ENCODE measurements around the gene MRPS25. TPM values are rescaled to one million over a fixed set of nuclear protein-coding genes. Genes with fewer than 3 reads are reported as not detected.

MRPS25 gene
- total and polyA plus RNA-seq, 8 donors = 13.9 to 126 (median 28.8) TPM

GRCh38 chr3:15091575-15091974 lies 26.5 kb upstream of the MRPS25 start:
- no peaks in the 10 kb centered on the region for H3K27me3 ChIP-seq
- no peak for DNase-seq
- no peak for TF ChIP-seq EP300 (IDR thresholded peaks at IDR 0.05)
- no peak for TF ChIP-seq POLR2A (IDR thresholded peaks at IDR 0.05)
- no peak for TF ChIP-seq CTCF (IDR thresholded peaks at IDR 0.05)
- TF ChIP-seq POLR2AphosphoS5 (IDR thresholded peaks at IDR 0.05) = no peak
- H3K4me3 ChIP-seq = no peak overlapping the region
- 84 to 92% (median 85%) methylated on average over 5 of the region's 5 CpGs for WGBS, 5 donors
- peaks cover 31 to 97% (median 93%) of the 10 kb centered on the region in 4 donors for H3K36me3 ChIP-seq
- intact Hi-C loops (cut with DNase I; ENCODE audit: low total_unique reads) = no loop called here
- no peaks in the 10 kb centered on the region for H3K9me3 ChIP-seq
- no peak overlapping the region for H3K27ac ChIP-seq
- H3K4me1 ChIP-seq = peaks cover 0 to 9% (median 0%) of the 10 kb centered on the region in 4 donors

- intact Hi-C loops (cut with DNase I; ENCODE audit: low total_unique reads) = no loop called here
- peaks cover 26 to 98% (median 93%) of the 10 kb centered on the region in 4 donors for H3K36me3 ChIP-seq
- WGBS, 5 donors = 88 to 100% (median 92%) methylated on average over 1 of the region's 1 CpG
These were observed 24.1 kb upstream of the MRPS25 start for GRCh38 chr3:15089201-15089600.

GRCh38 chr3:15086699-15087098 lies 21.6 kb upstream of the MRPS25 start:
- DNase-seq = no peak
- no peak overlapping the region for H3K27ac ChIP-seq
- peaks cover 47 to 99% (median 95%) of the 10 kb centered on the region in 4 donors for H3K36me3 ChIP-seq
- no peaks in the 10 kb centered on the region for H3K27me3 ChIP-seq
- intact Hi-C loops (cut with DNase I; ENCODE audit: low total_unique reads) = no loop called here
- H3K4me3 ChIP-seq = no peak overlapping the region
- no peaks in the 10 kb centered on the region for H3K9me3 ChIP-seq
- 82 to 95% (median 85%) methylated on average over 2 of the region's 2 CpGs for WGBS, 5 donors
- TF ChIP-seq EP300 (IDR thresholded peaks at IDR 0.05) (no peak), POLR2AphosphoS5 (IDR thresholded peaks at IDR 0.05) (no peak), CTCF (IDR thresholded peaks at IDR 0.05) (no peak), POLR2A (IDR thresholded peaks at IDR 0.05) (no peak)
- no peaks in the 10 kb centered on the region for H3K4me1 ChIP-seq

More at GRCh38 chr3:15089201-15089600, 24.1 kb upstream of the MRPS25 start:
- no peaks in the 10 kb centered on the region for H3K4me1 ChIP-seq
- no peak overlapping the region for H3K27ac ChIP-seq
- no peak for TF ChIP-seq EP300 (IDR thresholded peaks at IDR 0.05)
- TF ChIP-seq POLR2AphosphoS5 (IDR thresholded peaks at IDR 0.05) = no peak
- no peak overlapping the region for H3K4me3 ChIP-seq
- no peak for DNase-seq
- H3K9me3 ChIP-seq = no peaks in the 10 kb centered on the region
- H3K27me3 ChIP-seq = no peaks in the 10 kb centered on the region

GRCh38 chr3:15086263-15086662 lies 21.1 kb upstream of the MRPS25 start:
- TF ChIP-seq POLR2AphosphoS5 (IDR thresholded peaks at IDR 0.05) (no peak), EP300 (IDR thresholded peaks at IDR 0.05) (no peak), POLR2A (IDR thresholded peaks at IDR 0.05) (no peak), CTCF (IDR thresholded peaks at IDR 0.05) (no peak)
- Histone ChIP-seq H3K4me1 (no peaks in the 10 kb centered on the region), H3K27ac (no peak overlapping the region), H3K36me3 (peaks cover 51 to 99% (median 95%) of the 10 kb centered on the region in 4 donors), H3K4me3 (no peak overlapping the region), H3K27me3 (no peaks in the 10 kb centered on the region), H3K9me3 (no peaks in the 10 kb centered on the region)
- WGBS, 5 donors = 93 to 97% (median 94%) methylated on average over 2 of the region's 2 CpGs
- intact Hi-C loops (cut with DNase I; ENCODE audit: low total_unique reads) = no loop called here
- no peak for DNase-seq

- no peaks in the 10 kb centered on the region for H3K4me1 ChIP-seq
- intact Hi-C loops (cut with DNase I; ENCODE audit: low total_unique reads) = no loop called here
- WGBS, 5 donors = 86 to 95% (median 93%) methylated on average over 1 of the region's 1 CpG
- no peaks in the 10 kb centered on the region for H3K9me3 ChIP-seq
- H3K27ac ChIP-seq = no peak overlapping the region
- no peak for TF ChIP-seq POLR2A (IDR thresholded peaks at IDR 0.05)
- TF ChIP-seq EP300 (IDR thresholded peaks at IDR 0.05) = no peak
- TF ChIP-seq POLR2AphosphoS5 (IDR thresholded peaks at IDR 0.05) = no peak
- no peak for TF ChIP-seq CTCF (IDR thresholded peaks at IDR 0.05)
- H3K36me3 ChIP-seq = peaks cover 67 to 100% (median 99%) of the 10 kb centered on the region in 4 donors
- DNase-seq = no peak
- H3K27me3 ChIP-seq = no peaks in the 10 kb centered on the region
- no peak overlapping the region for H3K4me3 ChIP-seq
These were observed 18.1 kb upstream of the MRPS25 start for GRCh38 chr3:15083252-15083651.
